ENCODE data around the gene FN1.

DNA sequence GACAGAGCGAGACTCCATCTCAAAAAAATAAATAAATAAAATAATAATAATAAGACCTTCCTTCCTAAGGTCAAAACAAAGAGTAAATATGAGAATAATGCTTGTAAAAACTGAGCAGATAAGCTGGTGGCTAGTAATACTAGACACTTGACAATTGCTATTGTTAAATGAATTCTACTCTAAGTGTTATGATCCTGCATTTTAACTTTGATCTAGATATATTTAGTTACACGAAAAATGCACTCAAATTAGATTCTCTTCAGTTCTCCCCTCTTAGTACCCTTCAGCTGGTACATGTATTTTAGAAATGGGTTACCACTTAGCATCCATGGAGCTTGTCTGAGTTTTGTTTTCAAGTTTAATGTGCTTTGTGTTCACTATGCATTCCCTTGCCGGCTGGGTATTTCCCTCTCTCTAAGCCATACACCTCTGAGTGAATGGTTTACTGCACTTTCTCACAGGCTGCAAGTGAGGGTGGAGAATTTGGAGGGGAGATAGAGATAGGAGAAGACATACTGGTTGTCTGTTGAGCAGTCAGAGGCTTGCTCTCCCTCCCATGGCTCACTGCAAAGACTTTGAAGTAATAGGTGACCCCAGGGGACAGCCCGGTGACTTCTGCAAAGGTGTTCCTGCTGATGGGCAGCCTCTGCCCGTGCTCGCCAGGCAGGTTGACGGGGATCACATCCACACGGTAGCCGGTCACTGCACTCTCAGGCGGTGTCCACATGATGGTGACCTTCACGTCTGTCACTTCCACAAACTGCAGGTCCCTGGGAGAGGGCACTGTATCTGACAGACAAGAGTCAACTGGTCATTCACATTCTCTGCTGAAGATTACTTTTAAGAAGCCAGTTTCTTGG is 29.9 kb downstream of the FN1 start:
- no peak for TF ChIP-seq RAD21 (IDR thresholded peaks at IDR 0.05; ENCODE audit: low read depth)
- no peak for TF ChIP-seq SIN3A (IDR thresholded peaks at IDR 0.05; ENCODE audit: low read depth)
- TF ChIP-seq CTCF (IDR thresholded peaks at IDR 0.05 in 2 of 3, conservative IDR thresholded peaks at IDR 0.05 in 1 of 3; ENCODE audit: borderline replicate concordance in 1 of 3, insufficient read depth in 1 of 3, low read depth in 2 of 3, low read length in 2 of 3), result no peak
- TF ChIP-seq MAX (IDR thresholded peaks at IDR 0.05), result no peak
- TF ChIP-seq EZH2 (IDR thresholded peaks at IDR 0.05), result no peak
- TF ChIP-seq REST (IDR thresholded peaks at IDR 0.05; ENCODE audit: low read depth), result no peak
